ENCODE data around the gene FGFR3.

The FGFR3 gene

GRCh38 chr4:1756893-1757779, 36.0 kb upstream of the FGFR3 start:
- no peak for DNase-seq

GRCh38 chr4:1757836-1758235, 35.3 kb upstream of the FGFR3 start:
- DNase-seq = no peak

GRCh38 chr4:1758306-1759121, 34.6 kb upstream of the FGFR3 start:
- DNase-seq = no peak

GRCh38 chr4:1759170-1759817, 33.8 kb upstream of the FGFR3 start:
- no peak for DNase-seq

- DNase-seq = no peak
Measured at GRCh38 chr4:1759818-1760223, 33.3 kb upstream of the FGFR3 start.

GRCh38 chr4:1760521-1761071, 32.5 kb upstream of the FGFR3 start:
- no peak for DNase-seq

GRCh38 chr4:1761130-1761689, 31.9 kb upstream of the FGFR3 start:
- no peak for DNase-seq

GRCh38 chr4:1762264-1763010, 30.7 kb upstream of the FGFR3 start:
- no peak for DNase-seq

- DNase-seq = no peak
Measured at GRCh38 chr4:1763070-1763549, 30.0 kb upstream of the FGFR3 start.

GRCh38 chr4:1763550-1764080, 29.5 kb upstream of the FGFR3 start:
- no peak for DNase-seq

- DNase-seq = no peak
Measured at GRCh38 chr4:1764670-1765069, 28.4 kb upstream of the FGFR3 start.

GRCh38 chr4:1765409-1766072, 27.6 kb upstream of the FGFR3 start:
- no peak for DNase-seq

GRCh38 chr4:1766106-1767060, 26.7 kb upstream of the FGFR3 start:
- no peak for DNase-seq

GRCh38 chr4:1767061-1767769, 25.9 kb upstream of the FGFR3 start:
- no peak for DNase-seq

- DNase-seq = peak in 1 of 4 experiments; percentile 12
Measured at GRCh38 chr4:1767770-1768366, 25.2 kb upstream of the FGFR3 start.

GRCh38 chr4:1768367-1769034, 24.6 kb upstream of the FGFR3 start:
- DNase-seq = no peak

- no peak for DNase-seq
Measured at GRCh38 chr4:1769692-1770091, 23.4 kb upstream of the FGFR3 start.

- no peak for DNase-seq
Measured at GRCh38 chr4:1770245-1770644, 22.8 kb upstream of the FGFR3 start.
